Measurements from ENCODE around the gene DNAJC13.

- TF ChIP-seq CTCF (conservative IDR thresholded peaks at IDR 0.05; ENCODE audit: low read length) (no peak), EZH2phosphoT487 (IDR thresholded peaks at IDR 0.05; ENCODE audit: borderline replicate concordance, low read depth, low read length) (no peak)
Measured at GRCh38 chr3:132380920-132381319, 36.4 kb upstream of the DNAJC13 start.

All from OCI-LY7 (cell line).